GM21528 (cell line): ENCODE measurements around the gene IL10RB.

Experiments used
- ATAC-seq: cut with Tn5 transposase; IDR thresholded peaks from one replicate; pipeline ENCODE4 v1.9.1; 2021; ENCODE audit warnings: mild to moderate bottlenecking, moderate library complexity; ENCODE audit not compliant: unreplicated experiment, low FRiP score

Gene IL10RB

GRCh38 chr21:33324291-33325221, 58.4 kb downstream of the IL10RB start, which contains the start of gene IFNAR1:
Gene IFNAR1 (plus strand): TSS chr21:33324970. CDS start chr21:33325056, 86 bp downstream.
- ATAC-seq: peak; percentile 80

- peak; percentile 43 for ATAC-seq
Observed at GRCh38 chr21:33325222-33326067, 59.3 kb downstream of the IL10RB start.

DNA sequence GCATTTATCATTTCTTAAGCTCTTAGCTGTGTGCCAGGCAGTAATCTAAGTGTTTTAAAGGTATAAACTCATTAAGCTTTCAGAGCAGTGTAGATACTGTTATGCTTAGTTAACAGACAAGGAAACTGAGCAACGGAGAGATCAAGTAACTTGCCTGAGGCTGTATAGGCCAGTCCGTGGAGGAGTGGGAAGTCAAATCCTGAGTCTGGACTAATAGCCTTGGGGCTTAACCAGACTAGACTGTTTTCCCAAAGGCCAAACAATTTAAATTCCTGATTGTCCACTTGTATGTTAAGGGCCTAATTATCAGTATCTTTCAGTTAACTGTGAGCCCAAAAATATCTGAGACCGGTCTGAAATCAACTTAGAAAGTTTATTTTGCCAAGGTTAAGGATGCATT, 61.2 kb downstream of the IL10RB start:
- ATAC-seq: no peak

GRCh38 chr21:33327792-33328433, 61.7 kb downstream of the IL10RB start:
- no peak for ATAC-seq

- ATAC-seq: no peak
Observed at GRCh38 chr21:33330726-33331125, 64.6 kb downstream of the IL10RB start.

GRCh38 chr21:33332143-33332542, 66.0 kb downstream of the IL10RB start:
- peak; percentile 78 for ATAC-seq

- ATAC-seq: no peak
Observed at GRCh38 chr21:33334191-33334590, 68.0 kb downstream of the IL10RB start.

DNA sequence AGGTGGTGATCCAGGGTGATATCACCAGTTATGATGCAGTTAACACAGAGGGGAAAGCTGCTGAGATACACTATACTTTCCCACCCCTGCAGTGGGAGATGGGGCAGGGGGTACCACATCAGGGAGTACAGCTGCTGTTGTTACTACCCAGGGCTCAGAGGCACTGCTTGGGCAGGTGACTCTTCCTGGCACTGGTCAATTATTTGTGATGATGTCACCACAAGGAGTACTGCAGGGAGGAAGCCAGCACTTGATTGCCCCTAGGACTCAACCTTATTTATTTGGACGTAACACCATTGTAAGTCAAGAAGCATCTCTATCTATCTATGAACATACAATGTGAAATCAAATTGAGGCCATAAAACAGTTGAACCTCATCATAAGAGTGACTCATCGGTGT, 68.7 kb downstream of the IL10RB start:
- ATAC-seq: no peak

DNA sequence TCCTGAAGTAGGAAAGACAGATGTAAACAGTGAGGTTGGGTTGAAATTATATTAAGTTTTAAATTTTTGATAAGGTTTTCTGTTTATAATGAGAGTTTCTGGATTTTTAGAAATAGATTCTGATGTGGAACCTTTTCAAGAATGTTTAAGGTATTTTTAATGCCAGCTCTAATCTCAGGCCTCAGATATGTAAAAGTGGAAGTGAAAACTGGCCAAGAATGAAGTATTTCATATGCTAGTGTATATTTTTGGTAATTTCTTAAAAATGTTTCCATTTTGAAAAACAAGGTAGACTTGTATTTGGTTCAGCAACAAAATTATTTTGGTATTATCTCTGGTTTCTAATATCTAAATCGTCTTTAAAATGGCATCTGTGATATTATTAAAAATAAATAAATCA, 73.0 kb downstream of the IL10RB start:
- ATAC-seq: no peak

- ATAC-seq: no peak
Observed at GRCh38 chr21:33339918-33340317, 73.8 kb downstream of the IL10RB start.

DNA sequence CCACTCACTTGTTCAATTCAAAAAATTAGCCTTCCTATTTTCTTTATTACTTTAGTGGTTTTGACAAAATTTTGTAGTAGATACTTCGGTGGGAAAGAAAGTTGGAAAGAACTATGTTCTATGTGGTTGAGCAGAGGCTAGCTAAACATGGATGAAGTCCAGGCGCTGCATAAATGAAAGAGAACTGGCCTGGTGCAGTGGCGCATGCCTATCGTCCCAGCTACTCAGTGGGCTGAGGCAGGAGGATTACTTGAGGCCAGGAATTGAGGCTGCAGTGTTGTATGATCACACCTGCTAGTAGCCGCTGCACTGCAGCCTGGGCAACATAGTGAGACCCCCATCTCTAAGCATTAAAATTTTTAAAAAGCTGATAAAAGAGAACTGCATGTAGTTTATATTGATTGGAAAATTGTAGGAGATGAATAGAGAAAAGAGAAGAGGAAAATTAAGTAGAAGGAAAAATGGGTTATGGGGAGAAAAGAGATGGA, 79.6 kb downstream of the IL10RB start:
- no peak for ATAC-seq
